Mesodermal cell (in vitro differentiated cells): ENCODE measurements around the gene TGFB3.

Experiments
- H3K27ac ChIP-seq: 2 replicates; pipeline ENCODE4 v1.7.0; 2013; ENCODE audit warnings: mild to moderate bottlenecking, low read depth, low read length, moderate library complexity; ENCODE audit not compliant: severe bottlenecking
- H3K36me3 ChIP-seq: 2 replicates; pipeline ENCODE4 v1.7.1; 2013; ENCODE audit warnings: mild to moderate bottlenecking, low read length, moderate library complexity; ENCODE audit not compliant: control insufficient read depth, insufficient read depth
- H3K4me1 ChIP-seq: one replicate; pipeline ENCODE4 v1.7.1; 2013; ENCODE audit warnings: mild to moderate bottlenecking, low read length; ENCODE audit not compliant: insufficient read depth, control insufficient read depth, poor library complexity, severe bottlenecking
- H3K4me3 ChIP-seq: 2 replicates; pipeline ENCODE4 v1.7.0; 2013; ENCODE audit warnings: low read length, control low read depth, mild to moderate bottlenecking; ENCODE audit not compliant: insufficient read depth, poor library complexity, severe bottlenecking; ENCODE audit errors: extremely low read depth
- H3K9me3 ChIP-seq: 2 replicates; pipeline ENCODE4 v1.7.1; 2013; ENCODE audit warnings: mild to moderate bottlenecking, low read length, moderate library complexity; ENCODE audit not compliant: control insufficient read depth
- WGBS, 2 experiments: methylation state at CpG; one replicate each; pipeline ENCODE4 v1.1.5; 2013; ENCODE audit warnings: missing lambda C conversion rate in 2 of 2; ENCODE audit not compliant: insufficient coverage in 2 of 2; 5-methylcytosine and 5-hydroxymethylcytosine counted together

Gene TGFB3

DNA sequence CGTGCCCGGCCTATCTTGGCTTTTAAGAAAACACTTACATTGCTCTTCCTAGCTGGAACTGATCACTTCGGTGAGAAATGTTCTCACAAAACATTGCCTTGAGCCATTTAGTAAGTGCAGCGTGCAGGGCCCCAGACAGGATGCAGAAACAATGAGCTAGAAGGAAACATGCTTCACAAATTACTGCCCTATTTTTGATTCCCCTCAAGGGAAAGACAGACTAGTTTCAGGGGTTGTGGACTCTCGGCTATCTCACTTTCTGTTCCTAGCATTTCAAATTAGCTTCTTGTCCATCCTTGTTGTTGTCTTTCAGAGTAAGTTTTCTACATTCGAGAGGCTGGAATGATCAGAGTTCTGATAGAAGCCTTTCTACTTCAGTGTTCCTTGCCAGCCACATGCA is 21.6 kb downstream of the TGFB3 start:
- WGBS, 2 experiments, result 95 to 100% methylated on average over 3 to 6 of the region's 6 CpGs

DNA sequence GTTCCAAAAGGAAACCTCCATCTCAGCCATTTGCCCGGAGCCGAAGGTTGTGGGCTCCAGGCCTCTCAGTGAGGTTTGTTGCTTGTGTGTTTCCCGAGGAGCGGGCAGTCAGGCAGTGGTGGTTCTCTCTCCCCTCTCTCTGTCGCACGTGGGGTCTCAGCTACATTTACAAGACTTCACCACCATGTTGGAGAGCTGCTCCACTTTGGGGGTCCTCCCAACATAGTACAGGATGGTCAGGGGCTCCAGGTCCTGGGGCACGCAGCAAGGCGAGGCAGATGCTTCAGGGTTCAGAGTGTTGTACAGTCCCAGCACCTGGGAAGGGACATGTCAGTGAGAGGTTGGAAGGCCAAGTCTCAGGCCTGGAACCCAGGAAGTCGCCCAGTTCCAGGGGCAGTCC is 22.8 kb downstream of the TGFB3 start:
- Histone ChIP-seq H3K4me1 (no peaks in the 10 kb centered on the region), H3K36me3 (peaks cover 14% of the 10 kb centered on the region), H3K9me3 (no peaks in the 10 kb centered on the region), H3K4me3 (no peak overlapping the region), H3K27ac (no peak overlapping the region)
- WGBS, 2 experiments, result 98 to 100% methylated on average over 3 to 5 of the region's 9 CpGs

More for the DNA sequence above, 21.6 kb downstream of the TGFB3 start:
- Histone ChIP-seq H3K36me3 (peaks cover 9% of the 10 kb centered on the region), H3K4me1 (no peaks in the 10 kb centered on the region), H3K27ac (no peak overlapping the region), H3K4me3 (no peak overlapping the region), H3K9me3 (no peaks in the 10 kb centered on the region)

DNA sequence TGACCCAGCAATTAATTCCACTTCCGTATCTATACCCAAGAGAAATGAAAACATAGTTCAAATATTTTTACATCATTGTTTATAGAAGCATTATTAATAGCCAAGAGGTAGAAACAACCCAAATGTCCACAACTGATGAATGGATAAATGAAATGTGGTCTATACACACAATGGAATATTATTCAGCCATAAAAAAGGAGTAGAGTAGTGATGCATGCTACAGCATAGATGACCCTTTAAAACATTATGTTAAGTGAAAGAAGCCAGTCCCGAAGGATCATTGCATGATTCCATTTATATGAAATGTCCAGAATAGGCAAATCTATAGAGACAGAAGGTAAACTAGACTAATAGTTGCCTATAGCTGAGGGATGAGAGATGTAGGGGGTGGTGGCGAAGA is 29.3 kb downstream of the TGFB3 start:
- peaks cover 11% of the 10 kb centered on the region for H3K36me3 ChIP-seq
- H3K4me1 ChIP-seq, result no peaks in the 10 kb centered on the region
- 83 to 100% methylated on average over 1 of the region's 3 CpGs for WGBS, 2 experiments
- no peaks in the 10 kb centered on the region for H3K9me3 ChIP-seq
- H3K4me3 ChIP-seq, result no peak overlapping the region
- H3K27ac ChIP-seq, result no peak overlapping the region

DNA sequence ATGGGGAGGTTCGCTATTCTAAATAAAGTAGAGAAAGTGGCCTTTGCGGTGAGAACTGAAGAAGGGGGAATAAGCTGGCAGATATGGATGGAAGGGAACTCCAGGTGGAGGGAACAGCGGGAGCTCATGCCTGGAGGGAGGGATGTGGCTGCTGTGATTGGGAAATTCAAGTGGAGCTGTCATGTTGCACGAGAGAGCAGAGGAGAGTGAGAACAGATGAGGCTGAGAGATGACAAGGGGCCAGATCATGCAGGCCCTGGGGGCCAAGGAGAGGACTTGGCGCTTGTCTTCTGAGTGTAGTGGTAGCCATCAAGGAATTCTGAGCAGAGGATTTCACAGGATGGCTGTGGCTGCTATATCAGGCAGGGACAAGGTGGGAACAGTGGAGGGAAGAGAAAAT is 35.0 kb downstream of the TGFB3 start:
- no peaks in the 10 kb centered on the region for H3K4me1 ChIP-seq
- H3K36me3 ChIP-seq, result peaks cover 12% of the 10 kb centered on the region
- no peaks in the 10 kb centered on the region for H3K9me3 ChIP-seq
- H3K4me3 ChIP-seq, result no peak overlapping the region
- 75 to 79% methylated on average over 4 to 5 of the region's 5 CpGs for WGBS, 2 experiments
- no peak overlapping the region for H3K27ac ChIP-seq

DNA sequence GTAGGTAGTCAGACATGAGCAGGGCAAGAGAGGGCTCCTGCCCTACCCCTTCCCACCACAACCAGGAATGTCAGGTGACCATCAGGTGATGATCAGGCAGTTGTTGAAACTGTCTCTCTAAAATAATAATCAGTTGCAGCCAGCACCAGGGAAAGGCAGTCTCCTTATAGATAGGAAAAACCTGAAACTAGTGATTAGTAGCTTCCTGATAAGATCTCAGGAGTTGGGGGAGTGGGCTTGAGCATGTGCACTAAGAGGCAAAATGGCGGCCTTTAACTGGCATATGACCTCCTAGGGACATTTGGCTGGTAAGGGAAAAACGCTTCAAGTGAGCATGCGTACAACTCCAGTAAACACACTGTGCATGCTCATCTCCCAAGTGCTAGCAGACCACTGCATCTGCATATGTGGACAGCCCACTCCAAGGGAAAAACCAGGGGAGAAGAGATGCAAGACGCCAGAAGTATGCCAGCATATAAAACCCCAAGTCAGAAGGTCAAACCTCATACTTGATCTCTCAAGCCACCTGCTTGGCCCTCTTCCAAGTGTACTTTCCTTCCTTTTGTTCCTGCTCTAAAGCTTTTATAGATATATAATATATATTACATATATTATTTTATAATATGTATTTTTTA is 37.1 kb downstream of the TGFB3 start:
- 94% methylated on average over 2 of the region's 4 CpGs; no CpG with 5 or more reads in 1 of the 2 experiments for WGBS, 2 experiments
- peaks cover 12% of the 10 kb centered on the region for H3K36me3 ChIP-seq
- H3K9me3 ChIP-seq, result no peaks in the 10 kb centered on the region
- H3K4me3 ChIP-seq, result no peak overlapping the region
- H3K4me1 ChIP-seq, result no peaks in the 10 kb centered on the region
- H3K27ac ChIP-seq, result no peak overlapping the region

DNA sequence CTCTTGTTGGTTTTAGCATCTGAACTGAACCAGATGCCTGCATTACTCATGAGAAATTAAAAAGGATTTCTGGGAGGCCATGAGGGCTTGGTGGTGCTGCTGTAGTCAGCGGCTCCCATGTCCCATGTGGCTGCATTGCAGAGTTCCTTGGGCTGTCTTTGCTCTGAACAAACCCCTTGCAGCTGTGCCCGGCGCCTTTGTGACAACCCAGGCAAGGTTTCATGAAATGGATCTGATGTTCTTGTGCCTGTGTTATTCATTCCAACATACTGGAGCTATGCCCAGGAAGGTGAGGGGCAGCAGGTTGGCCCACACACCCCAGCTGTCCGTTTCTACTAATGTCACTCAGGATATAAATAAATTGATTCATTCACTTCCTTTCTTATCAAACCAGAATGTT is 40.8 kb downstream of the TGFB3 start:
- Histone ChIP-seq H3K9me3 (no peaks in the 10 kb centered on the region), H3K4me1 (no peaks in the 10 kb centered on the region), H3K4me3 (no peak overlapping the region), H3K36me3 (peaks cover 12% of the 10 kb centered on the region), H3K27ac (no peak overlapping the region)
- 91 to 100% methylated on average over 1 to 4 of the region's 4 CpGs for WGBS, 2 experiments

DNA sequence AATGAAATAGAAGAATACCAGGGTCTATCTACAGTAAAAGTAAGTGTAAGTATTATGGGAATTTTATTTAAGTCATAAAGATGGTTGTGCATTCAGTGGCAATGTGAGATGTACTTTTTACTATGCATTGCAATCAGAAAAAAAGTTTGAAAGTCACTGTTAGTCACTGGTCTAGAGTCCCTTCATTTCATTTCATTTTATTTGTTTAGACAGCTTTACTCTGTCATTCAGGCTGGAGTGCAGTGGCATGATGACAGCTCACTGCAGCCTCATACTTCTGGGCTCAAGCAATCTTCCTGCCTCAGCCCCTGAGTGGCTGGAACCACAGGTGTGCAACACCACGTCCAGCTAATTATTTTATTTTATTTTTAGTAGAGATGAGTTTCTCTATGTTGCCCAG is 42.6 kb downstream of the TGFB3 start:
- Histone ChIP-seq H3K27ac (no peak overlapping the region), H3K4me3 (no peak overlapping the region), H3K9me3 (no peaks in the 10 kb centered on the region), H3K36me3 (peaks cover 8% of the 10 kb centered on the region), H3K4me1 (no peaks in the 10 kb centered on the region)
- no CpG with 5 or more reads among the region's 1 CpG for WGBS, 2 experiments

DNA sequence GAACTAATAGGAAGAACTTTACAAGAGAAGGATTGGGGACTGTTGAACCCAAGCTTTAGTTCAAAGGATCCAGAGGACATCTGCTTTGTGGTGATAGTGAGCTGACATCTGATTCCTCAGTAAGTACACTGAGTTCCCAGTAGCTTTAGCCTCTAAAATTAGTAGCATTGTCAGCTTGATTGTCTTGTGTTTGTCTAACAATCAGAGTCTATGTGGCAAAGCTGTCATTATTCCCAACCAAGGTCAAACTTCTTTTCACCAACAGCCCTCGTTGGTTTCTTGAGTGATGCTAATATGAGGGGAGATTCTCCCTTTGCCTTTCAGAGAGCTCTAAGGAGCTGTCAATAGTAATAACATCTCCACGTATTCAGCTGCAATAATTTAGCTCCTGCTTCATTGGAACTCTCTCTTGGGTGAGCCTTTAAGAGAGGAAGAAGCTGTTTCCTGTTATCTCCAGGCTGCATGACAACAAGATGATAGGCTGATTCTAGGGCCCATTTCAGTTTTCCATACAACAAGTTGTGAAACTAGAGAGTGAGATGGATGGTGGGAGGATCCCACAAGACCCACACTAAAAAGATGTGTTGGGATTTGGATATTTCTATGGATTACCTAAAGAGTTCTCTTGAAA is 46.7 kb downstream of the TGFB3 start:
- Histone ChIP-seq H3K4me3 (no peak overlapping the region), H3K4me1 (no peaks in the 10 kb centered on the region), H3K27ac (no peak overlapping the region), H3K36me3 (peaks cover 7% of the 10 kb centered on the region), H3K9me3 (no peaks in the 10 kb centered on the region)
- no CpG with 5 or more reads among the region's 2 CpGs for WGBS, 2 experiments

DNA sequence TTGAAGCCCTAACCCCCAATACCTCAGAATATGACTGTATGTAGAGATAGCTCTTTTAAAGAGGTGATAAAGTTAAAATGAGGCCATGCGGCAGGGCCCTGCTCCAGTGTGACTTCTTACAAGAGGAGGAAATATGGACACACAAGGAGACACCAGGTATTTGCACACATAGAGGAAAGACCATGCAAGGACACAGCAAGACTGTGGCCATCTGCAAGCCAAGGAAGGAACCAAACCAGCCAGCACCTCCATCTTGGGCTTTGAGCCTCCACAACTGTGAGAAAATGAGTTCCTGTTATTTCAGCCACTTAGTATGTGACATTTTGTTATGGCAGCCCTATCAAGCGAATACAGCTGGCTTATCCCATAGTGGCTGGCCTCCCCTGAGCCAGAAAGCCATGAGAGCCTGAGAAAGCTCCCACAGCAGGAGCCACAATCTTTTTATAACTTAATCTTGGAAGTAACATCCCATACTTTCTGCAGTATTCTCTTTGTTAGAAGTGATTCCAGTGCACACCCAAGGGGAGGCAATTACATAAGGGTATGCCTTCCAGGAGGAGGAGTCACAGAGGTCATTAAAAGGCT is 48.0 kb downstream of the TGFB3 start:
- 100% methylated on average over 1 to 2 of the region's 2 CpGs for WGBS, 2 experiments
- no peaks in the 10 kb centered on the region for H3K4me1 ChIP-seq
- no peak overlapping the region for H3K4me3 ChIP-seq
- H3K36me3 ChIP-seq, result peaks cover 7% of the 10 kb centered on the region
- H3K9me3 ChIP-seq, result no peaks in the 10 kb centered on the region
- H3K27ac ChIP-seq, result no peak overlapping the region

DNA sequence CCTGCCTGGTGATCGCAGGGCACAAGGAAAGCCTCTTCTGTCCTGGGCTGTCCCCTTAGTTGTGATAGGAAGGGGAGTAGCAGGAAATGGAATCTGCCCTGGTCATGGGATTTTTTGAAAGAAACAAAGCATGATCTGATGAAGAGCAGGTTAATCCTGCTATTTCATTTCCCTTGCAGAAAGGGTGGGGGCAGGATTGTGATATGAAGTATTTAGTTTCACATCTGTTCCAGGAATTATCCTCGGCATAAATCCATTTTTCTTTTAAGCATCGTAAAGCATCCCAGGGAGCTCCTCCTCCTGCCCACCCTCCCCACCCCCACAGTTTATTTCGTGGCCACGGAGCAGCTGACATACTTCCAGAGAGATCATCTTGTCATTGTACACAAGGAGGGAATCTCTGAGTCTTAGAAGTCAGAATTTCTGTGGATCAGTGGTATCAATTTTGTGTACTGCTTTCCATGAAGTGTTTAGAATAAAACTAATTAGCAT is 53.1 kb downstream of the TGFB3 start:
- H3K4me3 ChIP-seq, result no peak overlapping the region
- WGBS, 2 experiments, result 60 to 74% methylated on average over 1 to 4 of the region's 5 CpGs

DNA sequence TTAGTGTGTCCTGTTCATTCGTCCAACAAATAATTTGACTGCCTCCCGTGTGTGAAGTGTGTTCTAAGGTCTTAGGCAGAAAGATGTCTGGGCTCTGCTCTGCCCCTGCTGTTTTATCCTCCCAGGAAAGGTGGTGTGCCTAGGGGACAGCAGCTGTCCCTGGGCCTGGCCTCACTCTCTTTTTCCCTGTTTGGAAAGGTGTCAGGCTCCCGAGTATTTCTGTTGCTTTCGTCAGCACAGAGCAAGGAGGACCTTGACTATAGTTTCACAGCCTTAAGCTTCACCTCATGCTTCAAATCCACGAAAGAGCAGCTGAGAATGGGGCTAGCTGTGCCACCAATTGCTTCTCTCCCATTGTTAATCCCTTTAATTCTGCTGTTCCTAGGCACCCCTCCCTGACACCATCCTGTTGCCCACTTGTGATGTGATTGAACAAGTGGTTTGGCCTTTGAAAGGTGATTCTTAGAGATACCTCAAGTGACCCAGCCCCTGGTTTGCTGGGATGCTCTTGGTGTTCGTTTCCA is 54.2 kb downstream of the TGFB3 start:
- no peak overlapping the region for H3K27ac ChIP-seq
- no peaks in the 10 kb centered on the region for H3K36me3 ChIP-seq
- no peak overlapping the region for H3K4me3 ChIP-seq
- 87 to 95% methylated on average over 5 to 6 of the region's 6 CpGs for WGBS, 2 experiments
- H3K4me1 ChIP-seq, result no peaks in the 10 kb centered on the region
- H3K9me3 ChIP-seq, result no peaks in the 10 kb centered on the region

More for the DNA sequence above, 53.1 kb downstream of the TGFB3 start:
- Histone ChIP-seq H3K27ac (no peak overlapping the region), H3K36me3 (peaks cover 7% of the 10 kb centered on the region), H3K4me1 (no peaks in the 10 kb centered on the region), H3K9me3 (no peaks in the 10 kb centered on the region)
